Uterus (tissue), 2 donors: Measurements from ENCODE around the gene ISLR2.

Experiments
- POLR2A ChIP-seq, 2 donors: fragments of 450-650 bp; IDR thresholded peaks; one replicate each; pipeline ENCODE4 v1.6.1; 2016; ENCODE audit warnings: antibody characterized with exemption in 2 of 2, mild to moderate bottlenecking in 1 of 2, moderate library complexity in 1 of 2
- TF ChIP-seq, protein P1 (sequence below), 4 experiments: fragments of 200-600 bp in 2 of 4; fragments of 450-650 bp in 2 of 4; sonication (generic) in 2 of 4; IDR thresholded peaks; one replicate each; pipeline ENCODE4 v1.5.1; 2016 to 2019; ENCODE audit warnings: antibody characterized with exemption in 4 of 4, mild to moderate bottlenecking in 2 of 4, moderate library complexity in 1 of 4

DNA sequence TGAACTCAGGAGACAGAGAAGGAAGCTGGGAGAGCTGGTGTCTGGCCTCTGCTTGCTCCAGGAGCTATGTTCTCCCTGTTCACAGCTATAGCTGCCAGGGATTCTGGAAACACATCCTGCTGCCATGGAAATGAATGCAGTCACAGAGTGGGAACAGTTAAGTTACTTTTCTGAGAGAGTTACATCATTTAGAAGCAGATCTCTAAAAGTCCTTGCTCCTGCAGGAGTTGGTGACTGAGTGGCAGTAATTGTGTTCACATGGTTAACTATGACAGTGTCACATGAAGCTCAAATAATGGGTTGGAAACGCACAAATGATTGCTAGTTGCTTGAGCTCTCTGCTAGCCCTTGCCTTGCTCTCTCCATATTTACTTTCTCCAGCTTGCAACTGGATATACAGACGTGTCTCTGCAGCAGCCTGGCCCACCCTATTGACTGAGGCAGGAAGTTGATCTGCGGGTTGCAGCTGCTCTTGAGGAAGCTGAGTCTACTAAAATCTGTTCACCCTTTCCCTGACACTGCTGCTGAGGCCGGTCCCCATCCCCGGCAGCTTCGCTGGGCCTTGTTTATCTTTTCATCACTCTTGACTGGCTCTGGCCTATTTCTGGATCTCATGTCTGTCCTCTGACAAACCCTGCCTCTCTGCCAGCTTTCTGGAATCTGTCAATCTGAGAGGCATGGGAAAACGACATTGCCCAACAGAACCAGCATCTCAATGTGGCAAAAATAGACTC lies 26.5 kb downstream of the ISLR2 start:
- TF ChIP-seq, protein P1, sequence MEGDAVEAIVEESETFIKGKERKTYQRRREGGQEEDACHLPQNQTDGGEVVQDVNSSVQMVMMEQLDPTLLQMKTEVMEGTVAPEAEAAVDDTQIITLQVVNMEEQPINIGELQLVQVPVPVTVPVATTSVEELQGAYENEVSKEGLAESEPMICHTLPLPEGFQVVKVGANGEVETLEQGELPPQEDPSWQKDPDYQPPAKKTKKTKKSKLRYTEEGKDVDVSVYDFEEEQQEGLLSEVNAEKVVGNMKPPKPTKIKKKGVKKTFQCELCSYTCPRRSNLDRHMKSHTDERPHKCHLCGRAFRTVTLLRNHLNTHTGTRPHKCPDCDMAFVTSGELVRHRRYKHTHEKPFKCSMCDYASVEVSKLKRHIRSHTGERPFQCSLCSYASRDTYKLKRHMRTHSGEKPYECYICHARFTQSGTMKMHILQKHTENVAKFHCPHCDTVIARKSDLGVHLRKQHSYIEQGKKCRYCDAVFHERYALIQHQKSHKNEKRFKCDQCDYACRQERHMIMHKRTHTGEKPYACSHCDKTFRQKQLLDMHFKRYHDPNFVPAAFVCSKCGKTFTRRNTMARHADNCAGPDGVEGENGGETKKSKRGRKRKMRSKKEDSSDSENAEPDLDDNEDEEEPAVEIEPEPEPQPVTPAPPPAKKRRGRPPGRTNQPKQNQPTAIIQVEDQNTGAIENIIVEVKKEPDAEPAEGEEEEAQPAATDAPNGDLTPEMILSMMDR (IDR thresholded peaks at IDR 0.05): no peak
- TF ChIP-seq POLR2A (IDR thresholded peaks at IDR 0.05): no peak
